Stimulated activated naive B cell treated with anti-CD40 and anti-IgM and Interleukin-4, amounts not matched to agents 10 μg/mL and 1 μg/mL and 100 μg/mL, for 72 hours (primary cell): ENCODE data around the gene FBXW2.

Experiments
- ATAC-seq, 2 donors: fragments of 150-1000 bp; cut with Tn5 transposase; replicated peaks; 2 replicates each; pipeline ENCODE4 v1.10.0; 2021; ENCODE audit warnings: moderate library complexity in 1 of 2
- DNase-seq: peaks from one replicate; pipeline ENCODE4 v3.0.0; 2021
- H3K27ac Mint-ChIP-seq: one replicate; pipeline ENCODE4 v1.8.0; 2022; ENCODE audit warnings: mild to moderate bottlenecking, mixed read lengths
- H3K27me3 Mint-ChIP-seq, 2 donors: one replicate each; pipeline ENCODE4 v1.8.0; 2022; ENCODE audit warnings: mixed read lengths in 2 of 2
- H3K36me3 Mint-ChIP-seq, 2 donors: one replicate each; pipeline ENCODE4 v1.8.0; 2022; ENCODE audit warnings: mixed read lengths in 2 of 2, mild to moderate bottlenecking in 1 of 2
- H3K4me1 Mint-ChIP-seq, 2 donors: one replicate each; pipeline ENCODE4 v1.8.0; 2022; ENCODE audit warnings: mixed read lengths in 2 of 2, mild to moderate bottlenecking in 1 of 2
- H3K4me3 Mint-ChIP-seq, 2 donors: one replicate each; pipeline ENCODE4 v1.8.0; 2022; ENCODE audit warnings: mild to moderate bottlenecking in 2 of 2, mixed read lengths in 2 of 2, moderate library complexity in 1 of 2
- H3K9me3 Mint-ChIP-seq, 2 donors: one replicate each; pipeline ENCODE4 v1.8.0; 2022; ENCODE audit warnings: mixed read lengths in 2 of 2, mild to moderate bottlenecking in 1 of 2

The FBXW2 gene

DNA sequence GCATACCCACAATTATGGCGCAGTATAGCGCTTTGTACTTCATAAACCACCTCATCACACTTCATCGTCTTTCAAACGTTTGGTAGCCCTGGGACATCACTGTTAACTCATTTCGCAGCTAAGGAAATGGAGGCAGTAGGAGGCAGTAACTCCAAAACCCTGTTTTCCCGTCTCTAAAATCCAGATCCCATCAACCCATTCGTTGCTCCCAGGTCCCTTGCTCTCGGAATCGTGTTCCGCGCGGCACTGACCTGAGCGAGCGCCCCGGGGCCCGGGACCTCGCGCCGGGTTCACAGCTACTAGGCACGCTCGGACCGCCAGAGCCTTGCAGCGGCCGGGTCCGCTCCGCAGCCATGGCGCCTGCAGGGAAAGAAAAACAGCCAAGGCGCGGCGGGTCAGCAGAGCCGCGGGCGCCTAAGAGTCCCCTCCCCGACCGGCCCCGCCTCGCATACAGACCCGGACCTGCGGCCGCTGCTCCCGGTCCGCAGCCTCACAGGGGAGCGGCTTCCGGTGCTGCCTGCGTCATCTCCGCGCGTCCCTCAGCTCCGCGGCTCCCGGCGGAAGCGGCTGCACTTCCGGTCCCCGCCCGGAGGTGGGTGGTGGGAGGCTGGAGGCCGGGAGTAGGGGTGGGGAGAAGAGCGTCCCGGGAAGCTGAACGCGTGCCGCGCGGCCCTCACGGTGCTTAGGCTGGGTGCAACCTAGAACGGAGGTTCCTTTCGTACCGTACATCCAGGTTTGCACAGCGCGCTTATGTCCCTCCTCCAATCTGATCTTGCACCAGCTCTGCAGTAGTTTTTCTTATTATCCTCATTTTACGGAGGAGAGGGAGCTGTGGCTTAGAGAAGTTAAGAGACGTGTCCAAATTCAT lies at the start of gene FBXW2:
FBXW2 (minus strand) TSS at position 519 of the 868 bp plus-strand sequence. CDS start 5,158 bp downstream, outside the sequence.
- no peaks in the 10 kb centered on the region for H3K9me3 Mint-ChIP-seq
- peaks cover 10 to 36% of the 10 kb centered on the region in 2 donors for H3K4me1 Mint-ChIP-seq
- H3K4me3 Mint-ChIP-seq, result peak within 1 kb of the TSS; percentile 94 to 96
- H3K27ac Mint-ChIP-seq, result peak within 1 kb of the TSS; percentile 96
- peak; percentile 93 to 97 for ATAC-seq
- DNase-seq, result peak; percentile 84
- H3K36me3 Mint-ChIP-seq, result peaks cover 3 to 21% of the 10 kb centered on the region in 2 donors
- no peaks in the 10 kb centered on the region for H3K27me3 Mint-ChIP-seq

DNA sequence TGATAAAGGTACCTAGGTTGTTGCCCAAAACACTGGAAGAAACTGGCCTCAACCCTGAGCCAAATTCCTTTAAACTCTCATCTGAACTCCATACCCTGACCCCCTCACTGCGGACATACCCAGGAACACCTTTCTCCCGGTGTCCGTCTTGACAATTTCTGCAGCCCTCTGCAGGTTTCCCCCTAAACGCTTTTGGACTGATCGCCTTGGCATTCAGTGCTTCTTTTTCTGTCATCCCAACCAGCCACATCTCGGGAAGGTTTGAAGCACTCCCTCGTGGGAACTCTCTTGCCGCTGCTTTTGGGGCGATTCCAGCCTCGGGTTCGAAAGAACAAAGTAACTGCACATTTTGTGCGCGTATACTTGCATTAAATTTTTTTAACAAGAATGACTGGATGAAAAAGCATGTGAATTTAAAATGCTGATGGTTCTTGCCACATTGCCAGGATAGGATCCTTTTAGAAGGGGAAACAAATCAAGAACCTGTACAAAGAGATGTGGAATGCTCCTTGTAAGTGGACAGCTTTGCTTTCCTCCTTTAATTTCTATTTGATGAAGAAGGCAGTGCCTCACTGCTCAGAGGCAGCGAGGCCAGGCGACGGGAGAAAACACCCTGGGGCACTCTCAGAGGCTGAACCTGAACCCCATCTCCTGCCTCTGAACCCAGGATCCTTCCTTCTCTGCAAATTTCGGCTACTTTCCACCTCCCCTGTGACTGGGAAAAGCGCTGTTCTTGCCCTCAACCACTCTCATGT lies 48.9 kb upstream of the FBXW2 start:
- Mint-ChIP-seq H3K4me3 (peak overlapping the region; percentile 93 to 100), H3K9me3 (no peaks in the 10 kb centered on the region), H3K27me3 (no peaks in the 10 kb centered on the region), H3K4me1 (peaks cover 25 to 72% of the 10 kb centered on the region in 2 donors), H3K36me3 (peaks cover 36 to 59% of the 10 kb centered on the region in 2 donors), H3K27ac (peak overlapping the region; percentile 99)
- ATAC-seq (peak; percentile 17 to 22), DNase-seq (no peak)

DNA sequence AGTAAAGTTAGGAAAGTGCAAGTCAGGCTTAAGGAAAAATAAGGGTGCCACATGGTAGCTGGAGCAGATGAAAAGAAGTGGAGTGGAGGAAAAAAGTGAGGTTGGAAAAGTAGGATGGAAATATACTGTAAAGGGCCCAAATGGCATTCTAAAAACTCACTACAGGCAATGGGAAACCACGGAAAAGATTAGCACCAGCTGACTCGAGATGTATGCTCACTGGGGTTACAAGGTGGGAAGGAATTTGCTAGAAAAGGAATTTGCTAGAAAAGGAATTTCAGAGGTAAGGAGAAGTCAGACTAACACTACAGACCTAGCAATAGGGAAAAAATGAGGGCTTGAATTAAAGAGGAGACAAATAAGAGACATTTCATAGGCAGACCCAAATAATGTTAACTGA lies 45.9 kb upstream of the FBXW2 start:
- ATAC-seq (no peak), DNase-seq (no peak)
- H3K4me3 Mint-ChIP-seq, result no peak overlapping the region
- no peak overlapping the region for H3K27ac Mint-ChIP-seq
- H3K4me1 Mint-ChIP-seq, result peaks cover 28 to 43% of the 10 kb centered on the region in 2 donors
- peaks cover 29 to 57% of the 10 kb centered on the region in 2 donors for H3K36me3 Mint-ChIP-seq
- H3K9me3 Mint-ChIP-seq, result no peaks in the 10 kb centered on the region
- H3K27me3 Mint-ChIP-seq, result no peaks in the 10 kb centered on the region

GRCh38 chr9:120837921-120838320 lies 44.7 kb upstream of the FBXW2 start:
- no peaks in the 10 kb centered on the region for H3K27me3 Mint-ChIP-seq
- H3K4me1 Mint-ChIP-seq, result peaks cover 28 to 31% of the 10 kb centered on the region in 2 donors
- ATAC-seq (no peak), DNase-seq (no peak)
- no peaks in the 10 kb centered on the region for H3K9me3 Mint-ChIP-seq
- H3K27ac Mint-ChIP-seq, result peak overlapping the region; percentile 22
- H3K36me3 Mint-ChIP-seq, result peaks cover 27 to 58% of the 10 kb centered on the region in 2 donors
- H3K4me3 Mint-ChIP-seq, result no peak overlapping the region

DNA sequence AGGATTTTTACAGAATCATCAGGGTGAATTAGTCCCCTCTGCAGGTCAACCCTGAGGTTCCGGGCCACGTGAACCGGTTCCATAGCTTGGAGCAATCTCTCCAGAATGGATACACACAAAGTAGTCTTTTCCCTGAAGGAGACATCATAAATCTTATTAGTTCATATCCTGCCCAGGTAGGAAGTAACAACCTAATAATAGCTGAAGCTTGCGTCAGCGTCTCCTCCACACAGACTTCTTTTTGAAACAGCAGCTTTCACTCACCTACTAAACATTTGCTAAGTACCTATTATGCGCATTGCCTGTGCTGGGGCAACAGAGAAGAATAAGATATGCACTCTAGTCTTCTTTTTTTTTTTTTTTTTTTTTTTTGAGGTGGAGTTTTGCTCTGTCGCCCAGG lies 40.1 kb upstream of the FBXW2 start:
- H3K27ac Mint-ChIP-seq, result no peak overlapping the region
- H3K36me3 Mint-ChIP-seq, result peaks cover 33 to 59% of the 10 kb centered on the region in 2 donors
- no peaks in the 10 kb centered on the region for H3K27me3 Mint-ChIP-seq
- DNase-seq (no peak), ATAC-seq (no peak)
- H3K4me3 Mint-ChIP-seq, result no peak overlapping the region
- H3K9me3 Mint-ChIP-seq, result no peaks in the 10 kb centered on the region
- H3K4me1 Mint-ChIP-seq, result peaks cover 1 to 8% of the 10 kb centered on the region in 2 donors

GRCh38 chr9:120832807-120833206 lies 39.6 kb upstream of the FBXW2 start:
- Mint-ChIP-seq H3K4me1 (peaks cover 0 to 7% of the 10 kb centered on the region in 2 donors), H3K27ac (no peak overlapping the region), H3K9me3 (no peaks in the 10 kb centered on the region), H3K27me3 (no peaks in the 10 kb centered on the region), H3K36me3 (peaks cover 33 to 56% of the 10 kb centered on the region in 2 donors), H3K4me3 (no peak overlapping the region)
- ATAC-seq, result no peak
- DNase-seq, result no peak

- no peak for DNase-seq
- no peak for ATAC-seq
- H3K4me3 Mint-ChIP-seq, result no peak overlapping the region
- no peak overlapping the region for H3K27ac Mint-ChIP-seq
- no peaks in the 10 kb centered on the region for H3K9me3 Mint-ChIP-seq
- H3K27me3 Mint-ChIP-seq, result no peaks in the 10 kb centered on the region
- H3K36me3 Mint-ChIP-seq, result peaks cover 40 to 63% of the 10 kb centered on the region in 2 donors
- H3K4me1 Mint-ChIP-seq, result peaks cover 0 to 5% of the 10 kb centered on the region in 2 donors
These were observed 37.6 kb upstream of the FBXW2 start for GRCh38 chr9:120830865-120831264.

GRCh38 chr9:120830151-120830550 lies 36.9 kb upstream of the FBXW2 start:
- Mint-ChIP-seq H3K4me1 (peaks cover 0 to 5% of the 10 kb centered on the region in 2 donors), H3K27me3 (no peaks in the 10 kb centered on the region), H3K27ac (no peak overlapping the region), H3K36me3 (peaks cover 39 to 66% of the 10 kb centered on the region in 2 donors), H3K9me3 (no peaks in the 10 kb centered on the region), H3K4me3 (no peak overlapping the region)
- no peak for ATAC-seq
- DNase-seq, result no peak

DNA sequence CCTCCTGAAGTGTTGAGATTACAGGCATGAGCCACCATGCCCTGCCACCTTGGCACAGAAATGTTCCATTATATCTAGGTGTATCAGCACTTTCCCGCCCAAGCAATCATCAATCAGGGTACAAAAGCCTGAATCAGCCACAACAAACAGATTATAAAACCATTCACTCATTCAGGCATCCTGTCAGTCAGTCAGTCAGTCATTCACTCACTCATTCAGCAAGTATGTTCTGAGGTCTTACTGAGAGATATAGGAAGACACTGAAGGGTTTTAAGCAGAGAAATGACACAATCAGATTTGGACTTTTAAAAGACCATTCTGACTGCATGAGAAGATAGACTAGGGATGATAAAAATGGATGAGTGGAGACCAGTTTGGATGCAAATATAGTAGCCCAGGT lies 36.4 kb upstream of the FBXW2 start:
- Mint-ChIP-seq H3K36me3 (peaks cover 40 to 67% of the 10 kb centered on the region in 2 donors), H3K27ac (no peak overlapping the region), H3K9me3 (no peaks in the 10 kb centered on the region), H3K4me3 (no peak overlapping the region), H3K4me1 (peaks cover 0 to 5% of the 10 kb centered on the region in 2 donors), H3K27me3 (no peaks in the 10 kb centered on the region)
- DNase-seq (no peak), ATAC-seq (no peak)

DNA sequence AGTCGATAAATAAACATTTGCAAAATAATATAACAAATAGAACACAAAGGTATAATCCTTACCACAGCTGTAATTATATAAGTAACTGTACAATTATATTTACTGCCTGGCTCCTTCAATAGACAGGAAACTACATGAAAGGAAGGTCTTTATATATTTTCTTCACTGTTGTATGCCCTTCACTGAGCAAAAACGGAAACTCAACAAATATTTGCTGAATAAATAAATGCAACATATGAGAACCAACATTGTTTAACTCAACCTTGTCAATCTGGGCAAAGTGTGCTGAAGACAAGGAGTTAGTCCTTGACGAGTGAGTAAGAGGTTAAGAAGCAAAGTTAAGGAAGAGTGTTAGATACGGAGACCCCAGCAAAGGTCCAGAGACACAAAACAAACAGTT lies 26.9 kb upstream of the FBXW2 start:
- Mint-ChIP-seq H3K27me3 (no peaks in the 10 kb centered on the region), H3K4me3 (no peak overlapping the region), H3K36me3 (peaks cover 42 to 67% of the 10 kb centered on the region in 2 donors), H3K4me1 (peaks cover 0 to 1% of the 10 kb centered on the region in 2 donors), H3K9me3 (no peaks in the 10 kb centered on the region), H3K27ac (no peak overlapping the region)
- DNase-seq, result no peak
- no peak for ATAC-seq

DNA sequence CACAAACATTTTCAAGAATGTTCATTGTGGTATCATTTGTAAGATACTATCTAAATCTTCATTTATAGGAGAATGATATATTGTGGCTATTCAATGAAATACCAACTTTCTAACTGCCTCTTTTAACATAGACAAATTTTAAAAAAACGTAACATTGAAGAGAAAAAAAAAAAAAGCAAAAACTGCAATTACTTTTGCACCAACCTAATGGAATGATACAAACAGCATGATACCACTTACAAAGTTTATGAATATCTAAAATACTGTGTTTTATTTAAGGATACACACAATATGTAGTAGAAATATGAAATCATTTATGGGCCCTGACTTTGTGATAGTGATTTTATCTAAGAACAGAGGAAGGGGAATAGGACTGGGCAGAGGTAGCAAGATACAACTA lies 25.4 kb upstream of the FBXW2 start:
- DNase-seq, result no peak
- H3K36me3 Mint-ChIP-seq, result peaks cover 37 to 61% of the 10 kb centered on the region in 2 donors

DNA sequence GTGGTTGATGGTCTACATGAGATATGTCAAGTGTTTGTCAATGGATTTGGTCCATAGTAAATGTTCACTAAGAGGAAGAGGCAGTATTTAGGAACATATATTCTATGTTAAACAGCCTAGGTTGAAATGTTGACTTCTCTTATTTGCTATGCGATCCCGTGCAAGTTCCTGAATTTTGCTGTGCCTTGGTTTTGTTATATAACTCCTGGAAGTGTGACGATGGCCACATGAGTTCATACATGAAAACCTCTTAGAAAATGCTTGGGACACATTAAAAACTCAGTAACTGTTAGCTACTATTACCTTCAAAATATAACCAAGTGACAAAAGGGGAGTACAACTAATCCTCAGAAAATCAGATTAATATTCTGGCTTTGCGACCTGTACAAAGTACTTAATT lies 21.9 kb upstream of the FBXW2 start:
- peaks cover 40 to 65% of the 10 kb centered on the region in 2 donors for H3K36me3 Mint-ChIP-seq
- H3K9me3 Mint-ChIP-seq, result peaks cover 0 to 4% of the 10 kb centered on the region in 2 donors
- ATAC-seq, result no peak
- H3K27me3 Mint-ChIP-seq, result no peaks in the 10 kb centered on the region
- no peak for DNase-seq
- H3K4me1 Mint-ChIP-seq, result peaks cover 5 to 11% of the 10 kb centered on the region in 2 donors
- no peak overlapping the region for H3K27ac Mint-ChIP-seq
- no peak overlapping the region for H3K4me3 Mint-ChIP-seq

More for the DNA sequence above, 25.4 kb upstream of the FBXW2 start:
- Mint-ChIP-seq H3K9me3 (no peaks in the 10 kb centered on the region), H3K4me1 (peaks cover under 1 to 1% of the 10 kb centered on the region in 2 donors), H3K27ac (no peak overlapping the region), H3K27me3 (no peaks in the 10 kb centered on the region), H3K4me3 (no peak overlapping the region)
- no peak for ATAC-seq

DNA sequence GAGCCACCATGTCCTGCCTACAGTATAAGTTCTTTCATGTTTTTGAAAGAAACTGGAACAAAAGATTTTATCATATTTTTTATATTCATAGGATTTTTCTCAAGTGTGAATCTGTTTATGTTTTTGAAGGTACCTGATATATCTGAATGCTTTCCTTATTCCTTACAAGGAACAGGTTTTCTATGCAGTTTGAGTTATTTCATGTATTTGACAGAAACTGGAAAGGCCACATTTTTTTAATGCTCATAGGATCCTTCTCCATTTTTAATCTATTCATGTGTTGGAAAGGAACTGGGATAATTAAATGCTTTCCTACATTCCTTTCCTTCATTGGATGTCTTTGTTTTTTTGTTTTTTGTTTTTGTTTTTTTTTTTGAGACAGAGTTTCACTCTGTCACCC lies 15.7 kb upstream of the FBXW2 start:
- Mint-ChIP-seq H3K36me3 (peaks cover 40 to 61% of the 10 kb centered on the region in 2 donors), H3K27ac (no peak overlapping the region), H3K27me3 (no peaks in the 10 kb centered on the region), H3K4me3 (no peak overlapping the region), H3K9me3 (peaks cover 18 to 26% of the 10 kb centered on the region in 2 donors), H3K4me1 (peaks cover 4 to 11% of the 10 kb centered on the region in 2 donors)
- ATAC-seq (no peak), DNase-seq (no peak)

- no peak overlapping the region for H3K27ac Mint-ChIP-seq
- H3K27me3 Mint-ChIP-seq, result no peaks in the 10 kb centered on the region
- ATAC-seq (no peak), DNase-seq (no peak)
- H3K9me3 Mint-ChIP-seq, result peaks cover 18 to 28% of the 10 kb centered on the region in 2 donors
- peaks cover 2 to 4% of the 10 kb centered on the region in 2 donors for H3K4me1 Mint-ChIP-seq
- peaks cover 37 to 61% of the 10 kb centered on the region in 2 donors for H3K36me3 Mint-ChIP-seq
- H3K4me3 Mint-ChIP-seq, result no peak overlapping the region
These were observed 14.6 kb upstream of the FBXW2 start for GRCh38 chr9:120807607-120808379.
